Choroid plexus epithelial cell (primary cell): ENCODE results near the gene CACNA2D3.

ENCODE experiments used
- DNase-seq: peaks from one replicate; pipeline ENCODE4 v3.0.0-alpha.2; 2010; ENCODE audit warnings: low read depth
- H3K4me3 ChIP-seq: 2 replicates; pipeline ENCODE4 v1.5.1; 2011; ENCODE audit warnings: low read depth, mild to moderate bottlenecking, control low read depth, low read length, moderate library complexity
- CTCF ChIP-seq: conservative IDR thresholded peaks from 2 replicates; pipeline ENCODE4 v1.5.1; 2011; ENCODE audit warnings: low read depth, mild to moderate bottlenecking, control low read depth, inconsistent platforms, low read length, moderate library complexity

The CACNA2D3 gene

GRCh38 chr3:54427941-54428871, 305.9 kb downstream of the CACNA2D3 start:
- TF ChIP-seq CTCF, result peak; percentile 93
- H3K4me3 ChIP-seq, result no peak overlapping the region
- peak; percentile 90 for DNase-seq

DNA sequence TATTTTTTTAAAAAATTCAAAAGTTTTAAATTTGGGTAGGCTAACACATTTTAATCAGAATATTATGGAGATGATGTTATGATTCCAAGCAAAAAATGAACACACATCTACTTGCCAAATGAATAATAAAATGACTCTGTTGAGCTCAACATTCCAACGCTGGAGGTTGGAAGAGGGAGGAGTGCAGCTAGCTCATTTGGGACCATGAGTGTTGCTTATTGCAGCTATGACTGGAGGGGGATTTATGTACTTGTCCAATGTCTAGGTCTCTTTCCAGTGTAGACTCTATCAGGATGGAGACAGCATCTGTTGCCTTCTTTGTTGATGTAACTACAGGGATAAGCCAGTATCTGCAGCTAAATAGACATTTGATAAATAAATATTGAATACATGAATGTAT, 310.6 kb downstream of the CACNA2D3 start:
- no peak for TF ChIP-seq CTCF
- no peak overlapping the region for H3K4me3 ChIP-seq
- DNase-seq, result no peak

- no peak for TF ChIP-seq CTCF
- no peak overlapping the region for H3K4me3 ChIP-seq
- DNase-seq, result no peak
Measured at GRCh38 chr3:54433846-54434245, 311.5 kb downstream of the CACNA2D3 start.

DNA sequence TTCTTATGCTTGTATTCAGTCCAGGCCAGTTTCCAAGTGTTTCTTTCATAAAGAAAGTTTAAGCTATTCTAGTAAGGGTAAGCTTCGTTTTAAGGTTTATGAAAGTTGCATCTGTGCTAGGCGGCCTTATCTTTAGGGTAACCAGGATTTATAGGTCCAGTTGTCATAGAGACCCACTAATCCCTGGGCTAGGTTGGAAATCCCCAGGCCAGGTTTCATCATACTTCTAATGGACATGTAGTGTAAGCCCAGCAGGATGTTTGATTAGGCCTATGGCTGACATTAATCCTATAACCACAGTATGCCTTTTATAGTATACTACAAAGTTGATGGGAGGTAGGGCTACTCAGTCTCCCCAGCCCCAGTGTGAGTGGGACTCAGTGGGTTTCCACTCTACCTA, 312.4 kb downstream of the CACNA2D3 start:
- no peak for DNase-seq
- no peak overlapping the region for H3K4me3 ChIP-seq
- TF ChIP-seq CTCF, result no peak

GRCh38 chr3:54437271-54437670, 314.9 kb downstream of the CACNA2D3 start:
- TF ChIP-seq CTCF, result no peak
- H3K4me3 ChIP-seq, result no peak overlapping the region
- DNase-seq, result no peak

DNA sequence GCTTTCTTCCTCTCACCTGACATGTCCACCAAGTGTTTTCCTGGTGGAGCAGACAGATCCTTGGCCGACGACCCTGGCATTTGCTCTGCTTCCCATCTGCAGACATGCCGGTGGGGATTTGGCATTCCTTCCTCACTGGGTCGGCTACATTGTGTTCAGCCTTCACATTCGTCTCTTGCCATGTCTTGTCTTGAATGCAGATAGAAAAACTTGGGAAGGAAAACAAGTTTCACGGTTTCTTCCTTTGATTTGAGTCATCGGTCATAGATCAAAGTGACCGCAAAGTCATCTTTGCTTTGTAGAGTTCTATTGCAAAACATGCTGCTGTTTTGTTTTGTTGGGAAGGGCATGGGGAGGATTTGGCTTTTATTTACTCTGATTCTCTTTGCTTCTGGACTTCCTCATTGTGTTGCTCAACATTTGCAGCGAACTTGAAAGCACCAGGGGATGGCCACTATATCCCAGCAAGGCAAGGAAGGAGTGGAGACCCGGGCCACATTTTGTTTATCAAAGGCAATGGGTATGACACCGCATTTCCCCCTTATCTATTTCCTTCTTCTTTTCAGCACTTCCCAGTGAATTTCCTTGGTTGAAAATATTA, 321.3 kb downstream of the CACNA2D3 start:
- no peak for TF ChIP-seq CTCF
- no peak overlapping the region for H3K4me3 ChIP-seq
- no peak for DNase-seq
